GM12878 (cell line): ENCODE results near the gene C1QTNF3. TPM values are rescaled to one million over a fixed set of nuclear protein-coding genes. Genes with fewer than 3 reads are reported as not detected.

Experiments
- ATAC-seq: fragments of 200-7000 bp; cut with Tn5 transposase; 3 replicates; pipeline ENCODE4 v1.9.1; 2020; ENCODE audit warnings: mild to moderate bottlenecking, moderate library complexity
- BruUV-seq: library from RNA; stranded (reverse); fragments of 400-500 nt; replicated peaks from 2 replicates; lab custom pipeline; 2021; lab: Mats Ljungman, UMichigan
- CTCF ChIA-PET: fragments of 300-600 bp; sonication (Branson Sonifier 250); formaldehyde crosslinking; extraction: SDS; loops from one replicate; lab custom pipeline; 2021; ENCODE audit warnings: inconsistent platforms; lab: Yijun Ruan, JAX
- POLR2A ChIA-PET: fragments of 350-600 bp; formaldehyde crosslinking; extraction: SDS; loops from one replicate; lab custom pipeline; 2021; ENCODE audit warnings: inconsistent platforms; lab: Charles Lee
- RAD21 ChIA-PET: fragments of 300-600 bp; sonication (Branson Sonifier 250); formaldehyde crosslinking; loops from one replicate; lab custom pipeline; 2023; ENCODE audit warnings: antibody characterized with exemption; ENCODE audit not compliant: unreplicated experiment; lab: Charles Lee
- SMC1A ChIA-PET: fragments of 300-600 bp; sonication (Branson Sonifier 250); formaldehyde crosslinking; loops from one replicate; lab custom pipeline; 2023; ENCODE audit not compliant: unreplicated experiment, uncharacterized antibody; lab: Charles Lee
- DNase-seq: peaks from one replicate; pipeline ENCODE4 v3.0.0-alpha.2; 2011; ENCODE audit warnings: low read depth, low spot score
- FAIRE-seq: peaks from 3 replicates; lab custom pipeline; 2011; peaks lifted over from hg19 to GRCh38; lab: Jason Lieb, UNC
- H2AFZ ChIP-seq: 2 replicates; pipeline ENCODE4 v1.6.0; 2011; ENCODE audit warnings: low read depth, low read length, control low read depth; ENCODE audit not compliant: control insufficient read depth
- H3K27ac ChIP-seq: 2 replicates; pipeline ENCODE4 v1.5.1; 2011; ENCODE audit warnings: control low read depth; ENCODE audit not compliant: control insufficient read depth, insufficient read depth
- H3K27me3 ChIP-seq, 2 experiments: replicated peaks in 1 of 2; 2 replicates each; pipeline versions ENCODE4 v1.6.0 to v1.6.1; 2011; ENCODE audit warnings: low read length in 1 of 2; ENCODE audit not compliant: control insufficient read depth in 2 of 2, insufficient read depth in 2 of 2
- H3K36me3 ChIP-seq, 2 experiments: 2 replicates each; pipeline ENCODE4 v1.5.1; 2011; ENCODE audit warnings: low read length in 1 of 2; ENCODE audit not compliant: control insufficient read depth in 2 of 2, insufficient read depth in 2 of 2
- H3K4me1 ChIP-seq: 2 replicates; pipeline ENCODE4 v1.6.1; 2011; ENCODE audit warnings: mild to moderate bottlenecking, low read length, moderate library complexity, mixed read lengths; ENCODE audit not compliant: control insufficient read depth, insufficient read depth
- H3K4me2 ChIP-seq: 2 replicates; pipeline ENCODE4 v1.6.0; 2011; ENCODE audit warnings: control low read depth; ENCODE audit not compliant: control insufficient read depth, insufficient read depth
- H3K4me3 ChIP-seq: fragments of 200-600 bp; sonication (generic); 2 replicates; pipeline ENCODE4 v1.5.1; 2016
- H3K79me2 ChIP-seq: 2 replicates; pipeline ENCODE4 v1.6.0; 2011; ENCODE audit warnings: low read length; ENCODE audit not compliant: control insufficient read depth, insufficient read depth
- H3K9ac ChIP-seq: 2 replicates; pipeline ENCODE4 v1.8.0; 2011; ENCODE audit warnings: low read length, control low read depth, mixed read lengths; ENCODE audit not compliant: control insufficient read depth, insufficient read depth
- H3K9me3 ChIP-seq: replicated peaks from 3 replicates; pipeline ENCODE4 v1.5.1; 2011; ENCODE audit warnings: mild to moderate bottlenecking, low read length; ENCODE audit not compliant: control insufficient read depth, insufficient read depth
- H4K20me1 ChIP-seq: 2 replicates; pipeline ENCODE4 v1.6.0; 2011; ENCODE audit not compliant: control insufficient read depth, insufficient read depth
- BHLHE40 ChIP-seq, 2 experiments: fragments of 450-650 bp in 1 of 2; IDR thresholded peaks; 2 replicates each; pipeline ENCODE4 v1.6.1; 2011 to 2017; ENCODE audit warnings: low read depth in 2 of 2, borderline replicate concordance in 1 of 2, improper control_type of control experiment in 1 of 2, low read length in 1 of 2, mild to moderate bottlenecking in 1 of 2
- BRCA1 ChIP-seq: IDR thresholded peaks from 2 replicates; pipeline ENCODE4 v1.6.1; 2011; ENCODE audit warnings: low read depth, low read length, improper control_type of control experiment
- ETV6 ChIP-seq, 2 experiments: fragments of 450-650 bp in 1 of 2; IDR thresholded peaks in 1 of 2; conservative IDR thresholded peaks in 1 of 2; 2 replicates each; pipeline ENCODE4 v1.6.1; 2014; ENCODE audit warnings: antibody characterized with exemption in 1 of 2, borderline replicate concordance in 1 of 2, low read depth in 1 of 2, mild to moderate bottlenecking in 1 of 2, moderate library complexity in 1 of 2
- IKZF2 ChIP-seq, 2 experiments: fragments of 450-650 bp; IDR thresholded peaks; 2 replicates each; pipeline ENCODE4 v1.6.1; 2017; ENCODE audit warnings: mild to moderate bottlenecking in 2 of 2, moderate library complexity in 2 of 2
- LARP7 ChIP-seq: fragments of 450-650 bp; IDR thresholded peaks from 2 replicates; pipeline ENCODE4 v1.6.1; 2017; ENCODE audit warnings: mild to moderate bottlenecking
- MYC ChIP-seq: IDR thresholded peaks from 2 replicates; pipeline ENCODE4 v1.6.1; 2011; ENCODE audit warnings: mild to moderate bottlenecking, low read length, moderate library complexity, inconsistent platforms; ENCODE audit not compliant: insufficient read depth, insufficient replicate concordance, insufficient read length, severe bottlenecking
- NFIC ChIP-seq: IDR thresholded peaks from 2 replicates; pipeline ENCODE4 v1.6.1; 2012; ENCODE audit warnings: low read depth, mild to moderate bottlenecking, inconsistent platforms, low read length, moderate library complexity
- NRF1 ChIP-seq: conservative IDR thresholded peaks from 2 replicates; pipeline ENCODE4 v1.6.1; 2011; ENCODE audit warnings: mild to moderate bottlenecking, low read depth, low read length, improper control_type of control experiment
- RB1 ChIP-seq: fragments of 450-650 bp; formaldehyde crosslinking; IDR thresholded peaks from 2 replicates; pipeline ENCODE4 v1.6.1; 2017; ENCODE audit warnings: mild to moderate bottlenecking, borderline replicate concordance
- SMC3 ChIP-seq: IDR thresholded peaks from 2 replicates; pipeline ENCODE4 v1.6.1; 2011; ENCODE audit warnings: low read length, improper control_type of control experiment, borderline replicate concordance
- TAF1 ChIP-seq: IDR thresholded peaks from 2 replicates; pipeline ENCODE4 v1.6.1; 2011; ENCODE audit warnings: mild to moderate bottlenecking, low read depth, low read length, borderline replicate concordance
- YY1 ChIP-seq: IDR thresholded peaks from 2 replicates; pipeline ENCODE4 v1.6.1; 2011; ENCODE audit warnings: low read depth, mild to moderate bottlenecking, low read length
- ZBTB4 ChIP-seq: fragments of 450-650 bp; formaldehyde crosslinking; IDR thresholded peaks from 2 replicates; pipeline ENCODE4 v1.4.0; 2022; ENCODE audit warnings: mild to moderate bottlenecking, moderate library complexity
- WGBS: methylation state at CpG from one replicate; pipeline ENCODE4 v1.1.6; 2016; ENCODE audit warnings: low lambda C conversion rate; ENCODE audit not compliant: insufficient replicate concordance, insufficient coverage; ENCODE audit errors: missing lambda C conversion rate; 5-methylcytosine and 5-hydroxymethylcytosine counted together
- in situ Hi-C: fragments of 300-500 bp; cut with MboI; formaldehyde crosslinking; loops from 9 replicates; pipeline ENCODE4 v1.14.3; 2018; ENCODE audit warnings: mixed read lengths
- intact Hi-C: fragments of 100-400 bp; cut with micrococcal nuclease; formaldehyde crosslinking; loops from one replicate; pipeline ENCODE4 v1.14.2; 2022; ENCODE audit not compliant: unreplicated experiment
- polyA plus RNA-seq, 11 experiments: library from polyadenylated mRNA; depleted of rRNA in 4 of 11; unstranded in 6 of 11; stranded (reverse) in 5 of 11; fragments of >200 nt; fragmentation: Nextera tagmentation in 4 of 11; fragmentation: Illumina TruSeq in 1 of 11; extraction: Ambion mirVana in 4 of 11; extraction: Trizol in 1 of 11; gene quantifications; 1 replicate in 1 of 11; 2 replicates in 10 of 11; pipeline versions ENCODE4 v1.2.1 to v1.2.3, GENCODE V29; 2011 to 2016; ENCODE audit warnings: inconsistent platforms in 2 of 11, missing spikeins in 2 of 11, low read depth in 1 of 11
- total RNA-seq, 4 experiments: library from RNA; depleted of rRNA in 3 of 4; stranded (reverse); fragments of >200 nt in 3 of 4; fragmentation: Illumina TruSeq in 1 of 4; extraction: Trizol in 1 of 4; gene quantifications; 2 replicates each; pipeline versions ENCODE4 v1.2.1 to v1.2.3, GENCODE V29; 2013 to 2021
- TF ChIP-seq, protein P1 (sequence below): IDR thresholded peaks from 2 replicates; pipeline ENCODE4 v1.6.1; 2011; ENCODE audit warnings: low read depth, low read length, improper control_type of control experiment, borderline replicate concordance
- TF ChIP-seq, protein P2 (sequence below): fragments of 450-650 bp; formaldehyde crosslinking; IDR thresholded peaks from 2 replicates; pipeline ENCODE4 v1.4.0; 2020; ENCODE audit warnings: mild to moderate bottlenecking, moderate library complexity

The C1QTNF3 gene
- total and polyA plus RNA-seq, 10 of the 15 experiments (the other 5 are each of a cell fraction or from before 2014, with no cell fraction given): 0.39 to 6.3 (median 1.3) TPM

GRCh38 chr5:34055667-34056066 lies 12.7 kb upstream of the C1QTNF3 start:
- no peak overlapping the region for H3K27ac ChIP-seq
- no peak for ATAC-seq
- H4K20me1 ChIP-seq: no peaks in the 10 kb centered on the region
- H3K79me2 ChIP-seq: no peaks in the 10 kb centered on the region
- no peak overlapping the region for H2AFZ ChIP-seq
- no peak overlapping the region for H3K4me3 ChIP-seq
- WGBS: 91% methylated on average over 3 of the region's 3 CpGs
- no TSS peak for BruUV-seq
- ChIA-PET RAD21 (no interaction called here), SMC1A (no interaction called here), POLR2A (no interaction called here), CTCF (no interaction called here)
- H3K4me1 ChIP-seq: no peaks in the 10 kb centered on the region
- FAIRE-seq: no peak
- no peaks in the 10 kb centered on the region; a peak in 1 of 4 replicates for H3K36me3 ChIP-seq
- intact Hi-C loops (no loop called here), in situ Hi-C loops (no loop called here)
- H3K4me2 ChIP-seq: no peak overlapping the region
- H3K9me3 ChIP-seq: no peaks in the 10 kb centered on the region
- H3K27me3 ChIP-seq: no peaks in the 10 kb centered on the region
- H3K9ac ChIP-seq: no peak overlapping the region
- DNase-seq: no peak
- TF ChIP-seq NFIC: no peak
- no peak for TF ChIP-seq SMC3
- no peak for TF ChIP-seq BRCA1
- TF ChIP-seq LARP7: no peak
- TF ChIP-seq TAF1: no peak
- no peak for TF ChIP-seq YY1
- TF ChIP-seq, protein P1, sequence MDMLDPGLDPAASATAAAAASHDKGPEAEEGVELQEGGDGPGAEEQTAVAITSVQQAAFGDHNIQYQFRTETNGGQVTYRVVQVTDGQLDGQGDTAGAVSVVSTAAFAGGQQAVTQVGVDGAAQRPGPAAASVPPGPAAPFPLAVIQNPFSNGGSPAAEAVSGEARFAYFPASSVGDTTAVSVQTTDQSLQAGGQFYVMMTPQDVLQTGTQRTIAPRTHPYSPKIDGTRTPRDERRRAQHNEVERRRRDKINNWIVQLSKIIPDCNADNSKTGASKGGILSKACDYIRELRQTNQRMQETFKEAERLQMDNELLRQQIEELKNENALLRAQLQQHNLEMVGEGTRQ: no peak
- TF ChIP-seq ZBTB4 (CRISPR knock-in tag): no peak
- TF ChIP-seq MYC: no peak
- no peak for TF ChIP-seq ETV6 (conservative IDR thresholded peaks at IDR 0.05 in 1 of 2, IDR thresholded peaks at IDR 0.05 in 1 of 2; ENCODE audit: borderline replicate concordance in 1 of 2, low read depth in 1 of 2)
- no peak for TF ChIP-seq RB1
- TF ChIP-seq BHLHE40 (IDR thresholded peaks at IDR 0.05; ENCODE audit: borderline replicate concordance in 1 of 2, low read depth in 2 of 2, low read length in 1 of 2): no peak
- TF ChIP-seq NRF1: no peak
- no peak for TF ChIP-seq IKZF2 (IDR thresholded peaks at IDR 0.05)
- TF ChIP-seq, protein P2, sequence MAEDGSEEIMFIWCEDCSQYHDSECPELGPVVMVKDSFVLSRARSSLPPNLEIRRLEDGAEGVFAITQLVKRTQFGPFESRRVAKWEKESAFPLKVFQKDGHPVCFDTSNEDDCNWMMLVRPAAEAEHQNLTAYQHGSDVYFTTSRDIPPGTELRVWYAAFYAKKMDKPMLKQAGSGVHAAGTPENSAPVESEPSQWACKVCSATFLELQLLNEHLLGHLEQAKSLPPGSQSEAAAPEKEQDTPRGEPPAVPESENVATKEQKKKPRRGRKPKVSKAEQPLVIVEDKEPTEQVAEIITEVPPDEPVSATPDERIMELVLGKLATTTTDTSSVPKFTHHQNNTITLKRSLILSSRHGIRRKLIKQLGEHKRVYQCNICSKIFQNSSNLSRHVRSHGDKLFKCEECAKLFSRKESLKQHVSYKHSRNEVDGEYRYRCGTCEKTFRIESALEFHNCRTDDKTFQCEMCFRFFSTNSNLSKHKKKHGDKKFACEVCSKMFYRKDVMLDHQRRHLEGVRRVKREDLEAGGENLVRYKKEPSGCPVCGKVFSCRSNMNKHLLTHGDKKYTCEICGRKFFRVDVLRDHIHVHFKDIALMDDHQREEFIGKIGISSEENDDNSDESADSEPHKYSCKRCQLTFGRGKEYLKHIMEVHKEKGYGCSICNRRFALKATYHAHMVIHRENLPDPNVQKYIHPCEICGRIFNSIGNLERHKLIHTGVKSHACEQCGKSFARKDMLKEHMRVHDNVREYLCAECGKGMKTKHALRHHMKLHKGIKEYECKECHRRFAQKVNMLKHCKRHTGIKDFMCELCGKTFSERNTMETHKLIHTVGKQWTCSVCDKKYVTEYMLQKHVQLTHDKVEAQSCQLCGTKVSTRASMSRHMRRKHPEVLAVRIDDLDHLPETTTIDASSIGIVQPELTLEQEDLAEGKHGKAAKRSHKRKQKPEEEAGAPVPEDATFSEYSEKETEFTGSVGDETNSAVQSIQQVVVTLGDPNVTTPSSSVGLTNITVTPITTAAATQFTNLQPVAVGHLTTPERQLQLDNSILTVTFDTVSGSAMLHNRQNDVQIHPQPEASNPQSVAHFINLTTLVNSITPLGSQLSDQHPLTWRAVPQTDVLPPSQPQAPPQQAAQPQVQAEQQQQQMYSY (CRISPR knock-in tag): no peak
